T-helper 1 cell treated with Interleukin-12 subunit alpha and Interleukin-12 subunit beta and Interleukin-4 antibody, amounts not matched to agents 30 μg/mL and 1 μg/mL, for 36 hours (primary cell): ENCODE measurements around the gene EIF5A.

Source experiments
- H3K27ac Mint-ChIP-seq: one replicate; pipeline ENCODE4 v1.8.0; 2021; ENCODE audit warnings: mild to moderate bottlenecking, mixed read lengths
- H3K27me3 Mint-ChIP-seq: one replicate; pipeline ENCODE4 v1.8.0; 2021; ENCODE audit warnings: low read depth, mixed read lengths
- H3K36me3 Mint-ChIP-seq: one replicate; pipeline ENCODE4 v1.8.0; 2021; ENCODE audit warnings: low read depth, mixed read lengths
- H3K4me1 Mint-ChIP-seq: one replicate; pipeline ENCODE4 v1.8.0; 2021; ENCODE audit warnings: low read depth, mixed read lengths
- H3K4me3 Mint-ChIP-seq: one replicate; pipeline ENCODE4 v1.8.0; 2021; ENCODE audit warnings: mild to moderate bottlenecking, moderate library complexity, mixed read lengths
- H3K9me3 Mint-ChIP-seq: one replicate; pipeline ENCODE4 v1.8.0; 2021; ENCODE audit warnings: mixed read lengths

EIF5A gene

DNA sequence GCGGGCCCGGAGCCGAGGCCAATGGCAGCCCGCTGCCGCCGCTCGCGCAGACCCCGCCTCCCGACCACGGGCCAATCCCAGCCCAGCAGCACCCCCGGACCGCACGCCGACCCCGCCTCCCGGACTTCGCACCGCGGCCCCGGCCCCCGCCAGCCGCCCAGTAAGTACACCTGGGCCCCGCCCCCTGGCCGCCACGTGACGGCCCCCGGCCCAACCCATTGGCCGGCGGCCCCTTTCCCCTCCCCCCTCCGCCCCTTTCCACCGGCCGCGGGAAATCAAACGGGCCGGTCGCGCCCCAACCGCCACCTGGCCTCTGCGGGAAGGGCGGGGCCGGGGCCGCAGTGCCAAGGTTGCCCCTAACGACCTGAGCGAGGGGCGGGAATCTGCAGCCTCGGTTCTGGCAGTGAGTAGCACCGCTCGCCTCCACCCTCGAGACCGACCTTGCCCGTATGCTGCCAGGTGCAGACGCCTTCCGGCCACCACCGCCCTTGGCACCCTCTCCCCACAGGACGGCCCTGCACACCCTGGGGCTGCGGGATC is 12.7 kb upstream of the EIF5A start, which contains the start of gene YBX2:
TSS of gene YBX2 (minus strand) at position 26 of the 540 bp plus-strand sequence. CDS start 139 bp downstream, outside the sequence.
- Mint-ChIP-seq H3K27me3 (peaks cover 41% of the 10 kb centered on the region), H3K4me3 (peak within 1 kb of the TSS; percentile 80), H3K36me3 (no peaks in the 10 kb centered on the region), H3K4me1 (peaks cover 12% of the 10 kb centered on the region), H3K27ac (peak within 1 kb of the TSS; percentile 60), H3K9me3 (no peaks in the 10 kb centered on the region)

DNA sequence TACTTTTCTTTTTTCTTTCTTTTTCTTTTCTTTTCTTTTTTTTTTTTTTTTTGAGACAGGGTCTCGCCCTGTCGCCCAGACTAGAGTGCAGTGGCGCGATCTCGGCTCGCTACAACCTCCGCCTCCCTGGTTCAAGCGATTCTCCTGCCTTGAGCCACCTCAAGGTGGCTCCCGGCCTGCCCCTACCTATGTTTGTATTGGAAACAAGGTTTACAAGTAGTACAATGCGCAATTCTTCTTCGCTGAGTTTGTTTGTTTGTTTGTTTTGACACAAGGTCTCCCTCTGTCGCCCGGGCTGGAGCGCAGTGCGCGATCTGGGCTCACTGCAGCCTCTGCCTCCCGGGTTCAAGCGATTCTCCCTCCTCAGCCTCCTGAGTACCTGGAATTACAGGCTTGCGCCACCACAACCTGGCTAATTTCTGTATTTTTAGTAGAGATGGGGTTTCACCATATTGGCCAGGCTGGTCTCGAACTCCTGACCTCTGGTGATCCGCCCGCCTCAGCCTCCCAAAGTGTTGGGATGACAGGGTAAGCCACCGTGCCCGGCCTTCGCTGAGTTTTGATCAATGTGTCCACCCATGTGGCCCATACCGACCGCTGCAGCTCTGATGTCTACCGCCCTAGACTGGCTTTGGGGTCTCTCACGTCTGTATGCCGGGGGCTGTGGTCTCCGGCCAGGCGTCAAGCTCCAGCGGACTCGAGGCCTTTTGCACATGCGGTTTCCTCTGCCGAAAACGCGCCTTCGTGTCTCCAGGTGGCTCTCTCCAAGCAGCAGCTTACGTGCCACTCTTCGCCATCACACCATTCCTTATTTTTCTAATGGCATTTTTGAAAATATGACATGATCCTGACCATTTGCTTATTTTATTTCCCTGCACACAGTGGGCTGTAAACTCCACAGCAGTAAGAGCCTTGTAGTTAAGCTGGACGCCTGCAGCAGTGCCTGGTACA is 11.9 kb upstream of the EIF5A start:
- H3K9me3 Mint-ChIP-seq, result no peaks in the 10 kb centered on the region
- H3K27me3 Mint-ChIP-seq, result peaks cover 38% of the 10 kb centered on the region
- H3K4me3 Mint-ChIP-seq, result peak overlapping the region; percentile 80
- no peaks in the 10 kb centered on the region for H3K36me3 Mint-ChIP-seq
- peaks cover 12% of the 10 kb centered on the region for H3K4me1 Mint-ChIP-seq
- peak overlapping the region; percentile 60 for H3K27ac Mint-ChIP-seq

DNA sequence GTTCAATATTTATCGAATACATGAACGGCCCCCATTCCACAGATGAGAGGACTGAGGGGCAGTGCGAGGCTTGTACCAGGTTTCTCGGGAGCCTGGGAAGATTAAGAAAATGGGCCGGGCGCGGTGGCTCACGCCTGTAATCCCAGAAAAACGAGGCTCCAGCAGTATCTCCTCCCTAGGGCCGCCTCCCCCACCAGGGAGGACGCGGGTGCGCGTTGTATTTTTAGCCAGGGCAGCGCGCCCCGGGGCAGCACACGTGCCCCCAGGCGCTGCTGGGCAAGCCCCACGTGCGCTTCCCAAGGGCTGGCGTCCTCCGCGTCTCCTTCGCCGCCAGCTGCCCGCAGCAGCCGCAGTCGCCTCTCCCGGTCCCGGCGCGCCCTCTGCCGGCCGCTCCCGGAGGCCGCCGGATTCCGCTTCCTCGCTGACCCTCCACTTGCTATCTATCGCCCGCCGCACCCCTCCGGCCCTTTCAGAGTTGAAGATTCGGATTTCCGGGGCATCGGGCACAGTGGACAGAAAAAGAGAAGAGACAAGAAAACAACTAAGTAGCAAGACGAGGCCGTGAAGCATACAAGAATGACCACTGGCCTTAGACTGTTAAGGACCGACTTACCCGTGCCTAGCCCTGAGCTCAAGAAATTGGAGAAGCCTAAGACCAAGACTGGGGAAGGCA is 11.1 kb upstream of the EIF5A start:
- Mint-ChIP-seq H3K27ac (no peak overlapping the region), H3K9me3 (no peaks in the 10 kb centered on the region), H3K36me3 (no peaks in the 10 kb centered on the region), H3K27me3 (peaks cover 38% of the 10 kb centered on the region), H3K4me1 (peaks cover 12% of the 10 kb centered on the region), H3K4me3 (peak overlapping the region; percentile 34)

DNA sequence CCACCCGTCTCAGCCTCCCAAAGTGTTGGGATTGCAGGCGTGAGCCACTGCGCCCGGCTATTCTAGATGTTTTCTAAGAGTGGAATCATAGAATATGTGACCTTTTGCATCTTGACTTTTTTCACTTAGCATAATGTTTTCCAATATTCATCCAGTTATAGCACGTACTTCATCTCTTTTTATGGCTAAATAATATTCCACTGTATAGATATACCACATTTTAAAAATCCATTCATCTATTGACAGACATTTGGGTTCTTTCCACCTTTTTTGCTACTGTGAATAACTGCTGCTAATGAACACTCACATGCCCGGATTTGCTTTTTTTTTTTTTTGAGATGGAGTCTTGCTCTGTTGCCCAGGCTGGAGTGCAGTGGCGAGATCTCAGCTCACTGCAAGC is 3.2 kb upstream of the EIF5A start:
- H3K4me3 Mint-ChIP-seq, result peak overlapping the region; percentile 17
- peaks cover 8% of the 10 kb centered on the region for H3K27me3 Mint-ChIP-seq
- peaks cover 15% of the 10 kb centered on the region for H3K4me1 Mint-ChIP-seq
- H3K27ac Mint-ChIP-seq, result no peak overlapping the region
- H3K9me3 Mint-ChIP-seq, result no peaks in the 10 kb centered on the region
- peaks cover 10% of the 10 kb centered on the region for H3K36me3 Mint-ChIP-seq

DNA sequence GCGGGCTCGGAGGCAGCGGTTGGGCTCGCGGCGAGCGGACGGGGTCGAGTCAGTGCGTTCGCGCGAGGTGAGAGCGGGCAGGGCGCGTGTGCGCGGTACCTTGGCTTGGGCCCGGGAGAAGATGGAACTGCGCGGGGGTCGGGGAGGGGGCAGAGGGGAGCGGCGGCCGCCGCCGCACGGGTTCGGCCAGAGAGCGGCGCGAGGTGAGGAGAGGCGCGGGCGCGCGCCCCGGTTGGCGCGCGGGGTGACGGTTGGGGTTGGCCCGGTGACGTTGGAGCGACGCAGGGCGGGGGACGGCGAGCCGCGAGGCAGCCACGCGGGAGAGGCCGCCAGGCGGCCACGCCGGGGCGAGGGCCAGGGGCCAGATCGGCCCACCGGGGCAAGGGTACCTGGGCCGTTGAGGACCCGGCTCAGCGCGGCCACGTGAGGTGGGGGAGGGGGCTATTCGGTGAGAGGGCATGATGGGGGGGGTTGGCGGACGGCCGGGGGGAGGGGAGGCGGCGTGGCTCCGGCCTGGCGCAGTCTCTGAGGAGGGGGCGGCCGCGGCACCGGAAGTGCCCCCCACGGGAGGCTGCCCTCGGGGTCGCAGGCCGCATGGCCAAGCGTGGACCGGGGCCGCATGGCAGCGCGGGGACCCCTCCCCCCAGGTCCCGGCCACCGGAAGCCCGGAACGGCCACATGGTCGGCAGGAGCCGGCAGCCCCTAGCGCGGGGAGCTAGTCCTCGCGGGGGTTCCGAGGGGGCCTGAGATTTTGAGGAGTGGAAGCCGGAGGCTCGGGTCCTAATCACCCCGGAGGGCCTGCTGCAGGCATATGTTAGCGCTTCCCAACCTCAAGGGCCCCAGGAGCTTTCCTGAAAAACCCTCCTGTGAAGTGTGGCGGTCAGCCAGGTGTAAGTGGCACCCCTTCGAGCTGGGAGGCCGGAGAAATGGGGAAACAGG is 527 bp downstream of the EIF5A start:
- Mint-ChIP-seq H3K27me3 (peaks cover 4% of the 10 kb centered on the region), H3K4me1 (peaks cover 45% of the 10 kb centered on the region), H3K36me3 (peaks cover 40% of the 10 kb centered on the region), H3K4me3 (peak overlapping the region; percentile 96), H3K27ac (peak overlapping the region; percentile 100), H3K9me3 (no peaks in the 10 kb centered on the region)

DNA sequence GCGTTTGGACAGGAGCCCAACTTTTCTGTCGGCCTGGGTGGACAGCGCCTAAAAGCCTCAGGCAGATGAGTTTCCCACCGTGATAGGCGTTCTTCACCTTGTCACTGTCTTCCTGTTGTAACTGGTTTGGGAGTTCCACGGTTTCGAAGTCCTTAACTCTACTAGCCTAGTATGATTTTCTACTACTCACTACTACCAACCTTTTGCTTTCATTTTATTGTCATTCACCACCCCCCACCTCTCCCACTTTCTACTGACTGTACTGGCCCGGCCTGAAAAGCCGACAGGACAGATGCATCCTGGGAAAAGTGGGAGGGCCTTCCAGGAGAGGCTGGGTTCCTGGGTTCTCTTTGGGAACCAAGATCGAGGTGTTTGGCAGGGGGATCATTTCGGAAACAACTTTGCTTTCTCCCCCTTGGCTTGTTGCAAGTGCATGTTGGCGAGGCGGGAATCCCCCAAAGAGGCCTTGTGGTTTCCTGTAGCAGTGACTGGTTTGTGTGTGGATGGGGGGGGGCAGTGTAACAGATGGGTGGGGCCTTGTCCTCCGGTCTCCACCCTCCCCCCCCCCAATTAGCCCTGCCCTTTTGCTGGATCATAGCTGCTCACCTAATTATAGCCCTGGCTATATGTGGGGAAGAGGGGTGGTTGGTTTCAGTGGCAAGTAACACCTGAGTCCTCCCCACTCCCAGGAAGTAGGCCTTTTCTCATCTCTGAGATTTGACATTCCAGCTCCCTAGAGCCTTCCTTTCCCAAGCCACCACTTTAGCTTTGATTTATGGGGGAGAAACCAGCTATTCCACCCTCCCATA is 1.4 kb downstream of the EIF5A start:
- Mint-ChIP-seq H3K27ac (peak overlapping the region; percentile 99), H3K27me3 (peaks cover 4% of the 10 kb centered on the region), H3K36me3 (peaks cover 49% of the 10 kb centered on the region), H3K9me3 (no peaks in the 10 kb centered on the region), H3K4me3 (peak overlapping the region; percentile 96), H3K4me1 (peaks cover 52% of the 10 kb centered on the region)

DNA sequence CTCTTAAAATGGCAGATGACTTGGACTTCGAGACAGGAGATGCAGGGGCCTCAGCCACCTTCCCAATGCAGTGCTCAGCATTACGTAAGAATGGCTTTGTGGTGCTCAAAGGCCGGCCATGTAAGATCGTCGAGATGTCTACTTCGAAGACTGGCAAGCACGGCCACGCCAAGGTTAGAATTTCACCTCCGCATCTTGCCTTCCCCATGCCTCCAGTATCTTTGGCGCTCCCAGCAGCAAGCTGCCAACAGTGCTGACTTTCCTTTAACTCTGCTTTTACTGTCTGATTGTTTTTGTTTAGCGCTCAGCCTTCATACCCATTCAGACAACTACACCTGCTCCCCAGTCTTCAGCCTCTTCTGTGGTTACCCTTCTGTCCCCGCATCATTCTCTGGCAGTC is 2.2 kb downstream of the EIF5A start:
- Mint-ChIP-seq H3K27ac (peak overlapping the region; percentile 99), H3K27me3 (peaks cover 4% of the 10 kb centered on the region), H3K4me3 (peak overlapping the region; percentile 96), H3K9me3 (no peaks in the 10 kb centered on the region), H3K36me3 (peaks cover 56% of the 10 kb centered on the region), H3K4me1 (peaks cover 59% of the 10 kb centered on the region)

DNA sequence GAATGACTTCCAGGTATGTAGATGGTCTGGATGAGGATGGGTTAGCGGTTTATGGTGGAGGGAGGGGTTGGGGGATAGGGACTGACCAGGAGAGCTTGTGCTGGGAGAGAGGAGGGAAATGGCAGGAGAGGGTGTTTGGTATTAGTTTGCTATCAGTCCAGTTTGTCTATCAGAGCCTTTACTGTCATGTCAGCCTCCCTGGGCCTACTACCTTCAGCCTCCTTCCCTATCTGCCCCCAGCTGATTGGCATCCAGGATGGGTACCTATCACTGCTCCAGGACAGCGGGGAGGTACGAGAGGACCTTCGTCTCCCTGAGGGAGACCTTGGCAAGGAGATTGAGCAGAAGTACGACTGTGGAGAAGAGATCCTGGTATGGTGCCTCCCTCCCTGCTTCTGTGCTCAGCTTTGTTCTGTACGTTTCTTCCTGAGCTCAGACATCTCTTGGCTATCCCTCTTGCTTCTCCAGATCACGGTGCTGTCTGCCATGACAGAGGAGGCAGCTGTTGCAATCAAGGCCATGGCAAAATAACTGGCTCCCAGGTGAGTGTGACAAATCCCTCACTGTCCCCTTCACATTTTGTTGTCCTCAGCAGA is 3.8 kb downstream of the EIF5A start:
- Mint-ChIP-seq H3K36me3 (peaks cover 56% of the 10 kb centered on the region), H3K9me3 (no peaks in the 10 kb centered on the region), H3K27me3 (peaks cover 4% of the 10 kb centered on the region), H3K4me1 (peaks cover 59% of the 10 kb centered on the region), H3K27ac (peak overlapping the region; percentile 58), H3K4me3 (peak overlapping the region; percentile 42)

DNA sequence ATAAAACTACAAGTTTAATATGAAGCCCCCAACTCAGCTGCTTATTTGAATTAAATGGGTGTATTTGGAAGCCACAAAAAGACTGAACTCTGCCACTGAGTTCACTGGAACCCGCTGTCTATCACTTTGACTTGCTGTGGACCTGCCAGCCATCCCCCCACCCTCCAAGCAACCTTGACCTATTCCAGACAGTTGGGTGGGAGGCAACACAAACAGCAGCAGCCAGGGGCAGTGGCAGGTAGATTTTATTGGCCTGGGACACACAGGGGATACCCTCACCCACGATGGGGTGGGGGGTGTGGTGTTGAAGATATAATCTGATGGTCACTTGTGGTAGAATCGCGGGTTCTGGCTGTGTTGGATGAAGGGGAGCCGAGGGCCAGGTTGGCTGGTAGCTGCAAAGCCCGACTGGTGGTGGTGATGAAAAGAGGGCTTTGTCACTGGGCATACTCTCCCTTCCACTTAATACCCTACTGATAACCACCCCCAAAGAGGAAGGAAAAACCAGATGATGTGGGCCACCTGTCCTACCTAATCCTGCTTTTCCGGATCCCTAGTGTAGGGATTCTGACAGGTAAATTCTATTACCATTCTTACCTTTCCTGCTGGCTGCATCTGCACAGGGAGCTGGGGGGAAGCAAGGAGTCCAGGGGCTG is 5.1 kb downstream of the EIF5A start:
- Mint-ChIP-seq H3K27ac (peak overlapping the region; percentile 76), H3K4me3 (peak overlapping the region; percentile 19), H3K36me3 (peaks cover 59% of the 10 kb centered on the region), H3K9me3 (no peaks in the 10 kb centered on the region), H3K27me3 (no peaks in the 10 kb centered on the region), H3K4me1 (peaks cover 55% of the 10 kb centered on the region)

DNA sequence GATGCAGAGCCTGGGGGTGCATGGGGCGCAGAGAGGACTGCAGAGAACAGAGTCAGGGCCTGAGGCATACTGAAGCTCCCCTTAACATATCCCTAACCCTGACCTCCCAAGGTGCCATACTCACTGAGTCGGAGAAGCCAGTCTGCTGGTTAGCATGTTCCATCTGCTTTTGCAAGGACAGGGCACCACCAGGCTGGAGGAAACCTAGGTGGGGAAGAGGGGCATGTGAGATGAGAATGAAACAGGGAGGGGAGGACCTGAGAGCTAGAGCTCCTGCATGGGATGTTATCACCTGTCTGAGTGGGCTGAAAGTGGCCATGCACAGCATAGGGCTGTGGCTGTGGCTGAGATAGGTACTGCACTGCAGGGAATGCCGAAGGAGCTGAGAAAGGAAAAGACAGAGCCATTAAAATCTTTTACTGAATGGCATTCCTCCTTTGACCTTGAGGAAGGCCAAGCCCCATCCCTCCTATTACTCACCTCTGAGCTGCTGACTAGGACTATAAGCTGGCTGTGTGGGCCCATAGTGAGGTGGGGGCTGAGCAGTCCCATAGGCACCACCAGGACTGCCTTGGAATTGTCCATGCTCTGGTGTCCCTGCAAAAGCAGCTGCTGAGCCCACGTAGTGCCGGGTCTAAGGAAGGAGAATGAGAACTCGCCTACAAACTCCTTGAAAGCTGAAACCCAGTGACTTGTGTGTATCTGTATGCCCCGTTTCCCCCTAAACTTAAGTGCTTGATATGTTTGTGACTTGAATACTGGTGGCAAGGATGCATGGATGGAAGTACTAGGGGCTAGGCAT is 5.9 kb downstream of the EIF5A start:
- no peaks in the 10 kb centered on the region for H3K9me3 Mint-ChIP-seq
- H3K4me1 Mint-ChIP-seq, result peaks cover 58% of the 10 kb centered on the region
- H3K27ac Mint-ChIP-seq, result peak overlapping the region; percentile 76
- no peaks in the 10 kb centered on the region for H3K27me3 Mint-ChIP-seq
- H3K4me3 Mint-ChIP-seq, result peak overlapping the region; percentile 84
- H3K36me3 Mint-ChIP-seq, result peaks cover 63% of the 10 kb centered on the region

DNA sequence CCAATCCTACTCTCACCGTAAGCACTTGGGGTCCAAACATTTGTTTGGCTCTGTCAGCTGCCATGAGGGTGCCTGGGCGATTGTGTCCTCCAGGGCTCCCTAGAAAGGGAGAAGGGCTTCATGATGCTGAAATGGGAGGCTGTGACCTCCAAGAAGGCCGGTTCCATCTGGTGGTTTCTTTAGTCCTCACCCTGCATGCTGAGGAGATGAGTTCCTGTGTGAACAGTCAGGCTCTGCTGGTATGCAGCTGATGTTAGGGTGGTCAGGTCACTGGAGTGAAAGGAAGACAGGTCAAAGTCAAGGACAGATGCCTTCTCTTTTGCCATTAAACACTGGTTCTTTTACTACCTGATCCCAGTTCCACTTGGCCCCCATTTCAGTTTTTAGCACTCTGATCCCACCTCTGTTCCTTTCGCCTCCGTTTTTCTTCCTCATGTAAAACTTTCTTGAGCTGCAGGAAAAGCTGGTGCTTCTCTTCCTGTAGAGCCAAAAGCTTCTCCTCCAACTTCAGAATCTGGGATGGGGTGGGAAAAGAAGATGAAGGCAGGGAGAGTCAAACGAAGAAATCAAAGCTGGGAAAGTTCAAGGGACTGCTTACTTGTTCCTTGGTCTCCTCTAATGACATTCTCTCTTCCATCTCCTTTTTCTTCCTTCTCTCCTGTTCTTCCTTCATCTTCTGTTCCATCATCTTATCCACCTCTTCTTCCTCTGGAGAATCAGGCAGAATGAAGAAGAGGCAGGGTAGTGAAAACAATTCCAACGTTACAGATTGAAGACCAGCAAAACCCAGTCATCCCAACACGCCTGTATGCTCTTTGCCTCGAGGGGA is 6.7 kb downstream of the EIF5A start:
- Mint-ChIP-seq H3K36me3 (peaks cover 60% of the 10 kb centered on the region), H3K4me1 (peaks cover 52% of the 10 kb centered on the region), H3K27me3 (no peaks in the 10 kb centered on the region), H3K4me3 (peak overlapping the region; percentile 84), H3K9me3 (no peaks in the 10 kb centered on the region), H3K27ac (peak overlapping the region; percentile 76)
